Glomerular visceral epithelial cell (primary cell): ENCODE results near the gene ZDHHC14.
"Not testable (repeated sequence)": the region's sequence is repeated elsewhere in the genome, so short reads cannot be mapped to it uniquely, and the experiment has no call there.

Experiments
- DNase-seq: peaks from one replicate; pipeline ENCODE4 v3.0.0-alpha.2; 2016; ENCODE audit errors: extremely low spot score

Gene ZDHHC14

DNA sequence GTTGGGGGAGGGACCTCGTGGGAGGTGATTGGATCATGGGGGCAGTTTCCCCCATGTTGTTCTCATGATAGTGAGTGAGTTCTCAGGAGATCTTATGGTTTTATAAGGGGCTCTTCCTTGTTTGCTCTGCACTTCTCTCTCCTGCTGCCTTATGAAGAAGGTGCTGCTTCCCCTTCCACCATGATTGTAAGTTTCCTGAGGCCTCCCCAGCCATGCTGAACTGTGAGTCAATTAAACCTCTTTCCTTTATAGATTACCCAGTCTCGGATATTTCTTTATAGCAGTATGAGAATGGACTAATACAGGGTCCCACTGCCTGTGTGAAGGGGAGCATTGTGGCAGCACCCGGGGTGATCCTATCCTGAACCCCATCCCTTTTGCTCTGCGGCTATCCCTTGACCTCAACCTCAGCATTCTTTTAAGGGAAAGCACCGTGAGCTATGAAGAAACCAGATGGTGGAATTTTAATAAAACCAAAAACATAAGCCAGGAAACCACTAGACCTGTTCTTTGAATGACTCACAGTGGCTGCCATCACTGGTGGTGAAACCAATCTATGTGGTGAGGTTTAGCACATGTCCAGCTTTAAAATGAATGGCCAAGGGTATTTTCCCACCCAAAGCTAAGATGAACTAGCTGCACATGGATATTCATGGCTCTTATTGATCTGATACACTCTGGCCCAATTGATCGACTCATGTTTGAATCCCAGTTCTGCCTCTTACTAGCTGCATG is 62.2 kb downstream of the ZDHHC14 start:
- peak; percentile 80 for DNase-seq

DNA sequence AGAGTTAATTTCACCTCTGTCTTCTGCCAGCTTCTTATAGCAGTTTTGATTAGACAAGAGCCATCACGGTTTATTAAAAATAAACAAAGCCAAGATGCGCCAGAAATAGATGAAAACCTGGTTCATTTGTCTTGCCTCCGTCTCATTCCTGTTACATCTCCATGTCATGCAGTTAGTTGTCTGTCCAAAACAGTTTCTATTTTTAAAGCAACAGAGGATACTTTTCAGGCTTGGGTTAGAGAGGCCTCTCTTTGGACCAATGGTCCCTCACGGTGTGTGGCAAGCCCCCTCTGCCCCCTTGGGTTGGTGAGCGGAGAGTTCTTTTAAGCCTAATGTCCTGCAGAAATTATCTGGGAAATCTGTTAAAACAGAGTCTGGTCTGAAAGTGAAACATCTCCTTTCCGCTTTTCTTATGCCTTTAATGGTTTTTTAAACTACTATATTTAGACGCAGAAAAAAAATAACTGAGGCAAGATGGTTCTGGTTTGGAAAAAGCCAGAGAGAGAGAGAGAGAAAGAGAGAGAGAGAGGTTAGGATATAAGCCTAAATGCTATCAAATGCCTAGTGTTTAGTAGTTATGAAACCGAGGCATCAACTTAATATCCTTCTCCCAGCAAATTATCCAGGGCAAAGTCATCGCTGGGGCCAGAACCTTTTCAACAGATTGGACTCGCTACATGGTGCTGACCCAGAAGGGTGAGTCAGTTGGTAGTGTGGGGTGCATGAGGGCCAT is 64.5 kb downstream of the ZDHHC14 start:
- no peak for DNase-seq

DNA sequence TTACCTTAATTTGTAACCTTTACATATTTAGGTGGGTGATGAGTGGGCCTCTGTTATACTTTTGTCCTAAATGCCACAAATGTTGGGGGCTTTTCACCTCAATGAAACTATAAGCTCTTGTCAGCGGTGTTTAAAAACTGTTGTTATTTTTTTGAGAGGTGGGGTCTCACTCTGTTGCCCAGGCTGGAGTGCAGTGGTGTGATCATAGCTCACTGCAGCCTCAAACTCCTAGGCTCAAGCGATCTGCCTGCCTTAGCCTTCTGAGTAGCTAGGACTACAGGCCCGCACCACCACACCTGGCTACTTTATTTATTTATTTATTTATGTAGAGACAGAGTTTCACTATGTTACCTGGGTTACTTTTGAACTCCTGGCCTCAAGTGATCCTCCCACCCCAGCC is 66.7 kb downstream of the ZDHHC14 start:
- no peak for DNase-seq

DNA sequence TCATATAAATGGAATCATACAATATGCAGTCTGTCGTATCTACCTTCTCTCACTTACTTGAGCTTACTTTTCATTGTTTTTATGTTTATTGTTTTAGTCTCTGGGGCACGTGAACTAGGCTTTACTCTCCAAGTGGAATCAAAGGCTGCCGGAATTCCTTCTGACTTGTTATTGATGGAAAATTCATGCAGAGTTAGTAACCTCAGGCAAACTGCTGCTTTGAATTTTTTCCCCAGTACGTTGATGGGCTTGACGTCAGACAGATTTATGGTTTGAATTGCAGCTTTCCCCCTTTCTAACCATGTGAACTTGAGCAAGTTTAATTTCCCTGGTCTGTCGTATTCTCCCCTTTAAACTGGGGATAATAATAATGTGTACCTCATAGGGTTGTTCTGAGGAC is 68.6 kb downstream of the ZDHHC14 start:
- no peak for DNase-seq

DNA sequence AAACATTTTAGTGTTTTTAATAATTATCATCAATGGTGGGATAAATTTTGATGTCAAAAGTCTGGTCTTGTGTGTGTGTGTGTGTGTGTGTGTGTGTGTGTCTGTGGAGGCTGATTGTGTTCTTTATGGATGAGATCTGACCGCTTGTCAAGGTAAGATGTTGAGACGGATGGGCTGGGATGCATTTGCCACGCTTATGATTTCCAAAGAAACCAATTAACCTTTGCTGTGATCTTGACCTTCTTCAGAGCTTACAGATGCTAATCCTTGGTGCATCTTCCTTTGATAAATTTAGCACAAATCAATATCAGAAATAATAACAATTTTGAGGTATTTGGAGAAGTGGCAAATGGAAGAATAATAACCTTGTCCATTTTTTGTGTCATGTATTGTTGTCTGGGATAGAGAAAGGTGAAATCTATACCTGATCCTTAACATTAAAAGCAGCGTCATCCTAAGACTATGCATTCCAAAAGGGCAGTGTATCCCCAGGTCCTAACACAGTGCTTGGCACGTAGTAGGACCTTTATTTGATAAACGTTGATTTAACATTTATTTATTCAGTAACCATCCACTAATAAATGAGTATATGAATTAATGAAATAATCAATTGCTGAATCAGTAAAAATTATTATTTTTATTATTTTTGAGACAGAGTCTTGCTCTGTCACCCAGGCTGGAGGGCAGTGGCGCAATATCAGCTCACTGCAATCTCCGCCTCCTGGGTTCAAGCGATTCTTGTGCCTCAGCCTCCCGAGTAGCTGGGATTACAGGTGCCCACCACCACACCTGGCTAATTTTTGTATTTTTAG is 70.1 kb downstream of the ZDHHC14 start:
- DNase-seq, result no peak

DNA sequence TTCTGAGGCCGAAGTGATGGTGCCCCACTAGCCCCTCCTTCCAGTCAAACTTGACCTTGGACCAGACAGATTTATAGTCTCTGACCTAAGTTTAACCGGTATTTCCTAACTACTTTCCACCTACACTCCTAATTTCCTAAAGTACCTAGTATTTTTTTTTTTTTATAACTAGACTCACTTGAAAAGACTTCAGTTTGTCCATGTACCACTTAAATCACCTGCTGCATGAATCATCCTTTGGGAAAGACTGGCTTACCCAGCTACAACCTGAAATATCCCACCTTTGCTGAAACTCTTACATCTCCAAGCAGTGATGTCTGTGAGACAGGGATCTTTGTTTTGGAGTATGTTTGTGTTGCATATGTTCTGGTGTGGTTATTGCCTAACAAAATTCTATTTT is 71.1 kb downstream of the ZDHHC14 start:
- DNase-seq, result no peak

DNA sequence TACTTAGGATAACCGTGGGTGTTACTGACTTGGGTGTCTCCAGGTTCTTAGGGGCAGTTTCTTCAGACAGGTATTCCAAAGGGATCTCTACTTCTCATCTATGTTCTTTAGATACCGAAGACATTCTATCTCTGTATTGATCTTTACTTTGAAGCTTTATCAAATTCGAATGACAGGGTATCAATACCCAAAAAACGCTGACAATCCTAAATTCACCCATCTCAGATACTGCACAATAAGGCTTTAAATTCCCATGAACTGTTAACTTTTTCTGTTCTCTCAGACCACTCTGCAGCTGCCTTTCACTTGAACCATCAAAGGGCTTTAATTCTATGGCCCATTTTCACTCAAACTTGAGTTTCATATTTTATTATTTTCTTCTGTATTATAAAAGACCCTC is 72.1 kb downstream of the ZDHHC14 start:
- DNase-seq, result no peak

DNA sequence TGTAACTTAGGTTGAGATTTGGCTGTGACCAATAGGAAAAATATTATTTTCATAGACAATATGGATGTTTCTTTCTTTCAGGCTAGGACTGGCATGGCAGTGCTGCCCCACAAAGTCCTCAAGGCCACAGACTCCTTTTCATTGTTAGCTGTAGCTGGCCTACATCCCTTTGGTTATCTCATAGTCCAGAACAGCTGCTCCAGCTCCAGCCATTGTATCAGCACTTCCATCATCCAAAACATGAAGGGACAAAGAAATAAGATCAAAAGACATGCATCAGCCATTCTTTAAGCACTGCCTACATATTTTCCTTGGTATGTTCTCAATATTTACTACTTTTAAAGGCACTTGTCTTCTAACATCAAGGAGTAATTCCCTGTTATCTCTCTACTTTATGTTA is 73.0 kb downstream of the ZDHHC14 start:
- no peak for DNase-seq

GRCh38 chr6:157454762-157455714 is 74.0 kb downstream of the ZDHHC14 start:
- DNase-seq, result no peak

- DNase-seq, result no peak
Measured at GRCh38 chr6:157455731-157456523, 74.9 kb downstream of the ZDHHC14 start.

- DNase-seq, result no peak
Measured at GRCh38 chr6:157456524-157456829, 75.5 kb downstream of the ZDHHC14 start.

DNA sequence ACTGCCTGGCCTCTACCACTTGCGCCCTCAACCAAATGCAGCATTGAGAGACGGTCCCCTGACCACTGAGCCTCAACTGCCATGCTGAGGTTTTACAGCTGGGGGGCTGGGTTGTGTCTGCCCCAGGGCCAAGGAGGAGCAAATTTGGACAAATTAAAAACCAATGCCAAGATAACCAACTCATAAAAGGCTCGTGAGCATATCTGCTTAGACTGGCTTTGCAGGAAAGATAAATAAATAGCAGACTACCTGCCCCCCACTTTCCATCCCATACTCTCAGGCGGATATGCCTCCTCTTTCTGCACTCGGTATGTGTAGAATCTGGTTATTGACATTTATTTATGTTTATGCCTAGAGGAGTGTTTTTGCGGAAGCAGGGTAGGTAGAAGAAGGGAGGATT is 76.8 kb downstream of the ZDHHC14 start:
- DNase-seq, result no peak

- no peak for DNase-seq
Measured at GRCh38 chr6:157459327-157459726, 78.3 kb downstream of the ZDHHC14 start.

DNA sequence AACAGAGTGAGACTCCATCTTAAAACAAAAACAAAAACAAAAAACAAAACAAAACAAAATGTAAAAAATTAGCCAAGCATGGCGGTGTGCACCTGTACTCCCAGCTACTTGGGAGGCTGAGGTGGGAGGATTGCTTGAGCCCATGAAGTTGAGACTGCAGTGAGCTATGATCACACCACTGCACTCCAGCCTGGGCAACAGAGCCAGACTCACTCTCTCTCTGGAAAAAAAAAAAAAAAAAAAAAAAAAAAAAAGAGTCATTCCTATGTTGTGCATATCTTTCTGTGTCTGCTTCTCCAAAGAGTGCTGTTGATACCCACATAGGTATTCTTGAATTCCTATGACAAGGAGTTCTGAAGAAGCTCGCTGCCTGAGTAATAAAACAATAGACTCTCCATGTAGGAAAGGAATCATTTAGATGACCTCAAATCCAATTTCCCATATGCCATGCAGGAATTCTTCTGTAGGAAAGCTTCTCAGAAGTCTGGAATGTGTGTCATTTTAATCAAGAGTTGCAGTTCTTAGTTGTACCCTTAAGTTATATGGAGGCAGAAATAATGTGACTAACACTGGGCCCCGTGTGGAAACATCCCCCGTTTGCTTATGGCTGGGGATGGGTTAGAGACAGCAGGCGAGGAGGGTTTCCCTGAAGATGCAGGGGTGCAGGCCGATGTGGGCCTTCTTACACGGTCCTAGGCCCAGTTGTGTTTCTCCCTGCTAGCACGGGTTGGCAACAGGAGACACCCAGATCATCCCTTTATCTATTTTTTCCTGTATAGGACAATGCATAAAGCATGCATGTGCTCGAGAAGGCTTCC is 79.4 kb downstream of the ZDHHC14 start:
- DNase-seq, result peak; percentile 28

GRCh38 chr6:157461000-157461915 is 80.3 kb downstream of the ZDHHC14 start:
- peak; percentile 80 for DNase-seq

DNA sequence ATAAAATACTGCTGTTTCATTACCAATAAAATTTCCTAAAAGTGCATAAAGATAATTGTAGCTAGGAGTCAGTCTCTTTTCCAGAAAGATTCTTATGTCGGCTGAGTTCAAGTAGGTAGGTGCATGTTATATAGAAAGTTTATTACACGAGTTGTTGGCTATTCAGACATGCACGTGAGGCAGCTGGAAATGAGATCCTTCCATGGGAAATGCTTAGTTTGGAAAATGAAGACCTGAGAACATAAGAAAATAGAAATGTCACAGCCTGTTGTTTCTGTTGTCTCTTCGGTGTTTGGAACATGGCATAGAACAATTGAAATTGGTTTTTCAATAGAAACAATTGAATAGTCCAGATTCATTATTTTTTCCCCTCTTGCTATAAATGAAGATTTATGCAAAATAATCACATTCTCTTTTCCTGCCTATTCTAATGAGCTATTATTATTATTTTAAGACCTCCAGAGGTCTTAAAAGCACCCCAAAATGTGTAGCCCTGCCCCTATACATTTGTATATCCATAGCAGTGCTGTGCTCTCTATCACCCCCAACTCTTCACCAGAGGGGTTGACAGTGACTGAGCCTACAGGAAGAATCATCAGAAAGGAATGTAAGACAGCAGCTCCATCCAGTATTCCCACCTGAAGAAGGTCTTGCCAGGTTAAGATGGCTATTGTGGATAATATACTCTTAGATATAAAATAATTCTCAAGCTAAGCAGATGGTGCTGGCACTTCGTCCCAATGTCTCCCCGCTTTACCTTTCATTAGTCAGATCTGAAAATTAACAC is 82.2 kb downstream of the ZDHHC14 start:
- peak; percentile 15 for DNase-seq

- DNase-seq, result not testable (repeated sequence)
Measured at GRCh38 chr6:157463743-157464135, 82.7 kb downstream of the ZDHHC14 start.
